CD14-positive monocyte (primary cell): ENCODE measurements around the gene ADTRP. TPM values are rescaled to one million over a fixed set of nuclear protein-coding genes. Genes with fewer than 3 reads are reported as not detected.

ENCODE experiments used
- DNase-seq, 3 donors: peaks; one replicate each; pipeline ENCODE4 v3.0.0-alpha.2; 2011 to 2022
- H2AFZ ChIP-seq: 2 replicates; pipeline ENCODE4 v1.6.0; 2012; ENCODE audit warnings: mild to moderate bottlenecking, low read depth, low read length, inconsistent platforms; ENCODE audit not compliant: insufficient read depth, poor library complexity, severe bottlenecking
- H3K27ac ChIP-seq, 2 donors: 1 replicate in 1 of 2; 2 replicates in 1 of 2; pipeline ENCODE4 v1.5.1; 2012 to 2013; ENCODE audit warnings: low read length in 2 of 2, control low read depth in 1 of 2, inconsistent platforms in 1 of 2, low read depth in 1 of 2, mild to moderate bottlenecking in 1 of 2
- H3K27me3 ChIP-seq, 2 donors: one replicate each; pipeline versions ENCODE4 v1.6.0 to v1.6.1; 2011 to 2013; ENCODE audit warnings: low read length in 2 of 2; ENCODE audit not compliant: control insufficient read depth in 2 of 2, insufficient read depth in 2 of 2
- H3K36me3 ChIP-seq, 2 donors: replicated peaks in 1 of 2; 1 replicate in 1 of 2; 2 replicates in 1 of 2; pipeline versions ENCODE4 v1.5.1 to v1.6.1; 2012 to 2013; ENCODE audit warnings: low read length in 2 of 2, control low read depth in 1 of 2, inconsistent platforms in 1 of 2, mild to moderate bottlenecking in 1 of 2; ENCODE audit not compliant: insufficient read depth in 2 of 2, control insufficient read depth in 1 of 2
- H3K4me1 ChIP-seq, 2 donors: 1 replicate in 1 of 2; 2 replicates in 1 of 2; pipeline versions ENCODE4 v1.5.1 to v1.6.1; 2012 to 2013; ENCODE audit warnings: low read length in 2 of 2, control low read depth in 1 of 2, inconsistent platforms in 1 of 2, mild to moderate bottlenecking in 1 of 2, moderate library complexity in 1 of 2; ENCODE audit not compliant: insufficient read depth in 2 of 2, control insufficient read depth in 1 of 2
- H3K4me2 ChIP-seq: replicated peaks from 2 replicates; pipeline ENCODE3; 2012; ENCODE audit warnings: low read length, moderate library complexity, mild to moderate bottlenecking; ENCODE audit not compliant: poor library complexity, severe bottlenecking; ENCODE audit errors: extremely low read depth
- H3K4me3 ChIP-seq, 3 experiments: fragments of 200-600 bp in 1 of 3; sonication (generic) in 1 of 3; replicated peaks in 1 of 3; 1 replicate in 2 of 3; 2 replicates in 1 of 3; pipeline ENCODE4 v1.5.1; 2011 to 2013; ENCODE audit warnings: low read length in 3 of 3, mild to moderate bottlenecking in 3 of 3, control low read depth in 2 of 3, low read depth in 2 of 3, inconsistent platforms in 1 of 3, moderate library complexity in 1 of 3
- H3K79me2 ChIP-seq: 2 replicates; pipeline ENCODE4 v1.6.0; 2012; ENCODE audit warnings: mild to moderate bottlenecking, control low read depth, inconsistent platforms, low read length, moderate library complexity; ENCODE audit not compliant: insufficient read depth
- H3K9ac ChIP-seq: 2 replicates; pipeline ENCODE4 v1.6.0; 2017; ENCODE audit warnings: low read length, mild to moderate bottlenecking; ENCODE audit not compliant: insufficient read depth, poor library complexity, severe bottlenecking
- H3K9me3 ChIP-seq, 2 donors: replicated peaks in 1 of 2; 1 replicate in 1 of 2; 2 replicates in 1 of 2; pipeline versions ENCODE4 v1.5.1 to v1.6.1; 2012 to 2013; ENCODE audit warnings: low read length in 2 of 2, control low read depth in 1 of 2; ENCODE audit not compliant: control insufficient read depth in 1 of 2, insufficient read depth in 1 of 2
- H4K20me1 ChIP-seq: 2 replicates; pipeline ENCODE4 v1.6.0; 2012; ENCODE audit warnings: mild to moderate bottlenecking, low read length, control low read depth, moderate library complexity; ENCODE audit not compliant: insufficient read depth
- H3K27ac Mint-ChIP-seq, 7 donors: one replicate each; pipeline ENCODE4 v1.8.0; 2020; ENCODE audit warnings: mild to moderate bottlenecking in 7 of 7, mixed read lengths in 7 of 7, moderate library complexity in 6 of 7, inconsistent platforms in 2 of 7
- H3K27me3 Mint-ChIP-seq, 3 donors: one replicate each; pipeline ENCODE4 v1.8.0; 2021 to 2022; ENCODE audit warnings: low read depth in 3 of 3, mild to moderate bottlenecking in 3 of 3, mixed read lengths in 3 of 3, moderate library complexity in 3 of 3, inconsistent platforms in 1 of 3
- H3K36me3 Mint-ChIP-seq, 2 donors: one replicate each; pipeline ENCODE4 v1.8.0; 2020; ENCODE audit warnings: mixed read lengths in 2 of 2, inconsistent platforms in 1 of 2, mild to moderate bottlenecking in 1 of 2
- H3K4me1 Mint-ChIP-seq: one replicate; pipeline ENCODE4 v1.8.0; 2020; ENCODE audit warnings: mild to moderate bottlenecking, mixed read lengths
- H3K4me3 Mint-ChIP-seq, 2 donors: one replicate each; pipeline ENCODE4 v1.8.0; 2020; ENCODE audit warnings: mild to moderate bottlenecking in 2 of 2, mixed read lengths in 2 of 2, moderate library complexity in 1 of 2
- H3K9me3 Mint-ChIP-seq, 7 donors: one replicate each; pipeline ENCODE4 v1.8.0; 2020 to 2022; ENCODE audit warnings: mixed read lengths in 7 of 7, mild to moderate bottlenecking in 6 of 7, moderate library complexity in 6 of 7, inconsistent platforms in 2 of 7
- CTCF ChIP-seq: fragments of 200-600 bp; IDR thresholded peaks from one replicate; pipeline ENCODE4 v1.8.0; 2022; ENCODE audit warnings: antibody characterized with exemption, mild to moderate bottlenecking
- WGBS: methylation state at CpG from one replicate; pipeline ENCODE4 v1.1.5; 2013; ENCODE audit warnings: missing lambda C conversion rate; ENCODE audit not compliant: insufficient coverage; 5-methylcytosine and 5-hydroxymethylcytosine counted together
- intact Hi-C, 2 donors: fragments of 100-400 bp; cut with micrococcal nuclease; formaldehyde crosslinking; loops; one replicate each; pipeline versions ENCODE4 v1.15.0 to v1.15.1; 2023
- polyA plus RNA-seq, 3 donors: library from polyadenylated mRNA; depleted of rRNA in 1 of 3; unstranded in 2 of 3; stranded (reverse) in 1 of 3; fragments of 300-500 nt in 2 of 3; fragments of >200 nt in 1 of 3; fragmentation: Illumina TruSeq in 2 of 3; gene quantifications; 1 replicate in 2 of 3; 2 replicates in 1 of 3; pipeline ENCODE4 v1.2.3, GENCODE V29; 2012 to 2021

ADTRP gene
- polyA plus RNA-seq, 3 donors, result 0.04 to 0.20 TPM; not detected in 1

GRCh38 chr6:11702500-11703130, 76.0 kb downstream of the ADTRP start:
- Histone ChIP-seq H3K4me1 (peaks cover 7 to 11% of the 10 kb centered on the region in 2 donors), H3K4me3 (no peak overlapping the region), H3K36me3 (no peaks in the 10 kb centered on the region), H3K9me3 (no peaks in the 10 kb centered on the region), H3K4me2 (no peak overlapping the region), H3K9ac (no peak overlapping the region), H3K27me3 (no peaks in the 10 kb centered on the region), H3K79me2 (no peaks in the 10 kb centered on the region), H2AFZ (no peak overlapping the region), H4K20me1 (no peaks in the 10 kb centered on the region), H3K27ac (no peak overlapping the region)
- no peaks in the 10 kb centered on the region for H3K36me3 Mint-ChIP-seq
- H3K27me3 Mint-ChIP-seq, result peaks cover 0 to 2% (median 0%) of the 10 kb centered on the region in 3 donors
- H3K27ac Mint-ChIP-seq, result peak overlapping the region in 6 of 7 donors; percentile 7 to 78 (median 53)
- peaks cover 17% of the 10 kb centered on the region for H3K4me1 Mint-ChIP-seq
- peak in 2 of 3 donors; percentile 24 to 64 for DNase-seq
- WGBS, result 66% methylated on average over 4 of the region's 5 CpGs
- TF ChIP-seq CTCF, result no peak
- no peak overlapping the region for H3K4me3 Mint-ChIP-seq
- H3K9me3 Mint-ChIP-seq, result peaks cover 0 to 5% (median 0%) of the 10 kb centered on the region in 7 donors
- intact Hi-C loops, result loop anchor here in 1 of 2 donors (5.0 kb wide), 1 partner anchor 40 kb away; no protein-coding TSS in a partner anchor

- H3K9ac ChIP-seq, result no peak overlapping the region
- DNase-seq, result peak in 2 of 3 donors; percentile 55 to 89
- no peaks in the 10 kb centered on the region for H3K36me3 ChIP-seq
- Mint-ChIP-seq H3K4me3 (no peak overlapping the region), H3K4me1 (peaks cover 17% of the 10 kb centered on the region), H3K9me3 (peaks cover 0 to 2% (median under 1%) of the 10 kb centered on the region in 7 donors), H3K27ac (peak overlapping the region in 4 of 7 donors; percentile 43 to 78 (median 46)), H3K36me3 (no peaks in the 10 kb centered on the region), H3K27me3 (peaks cover 0 to 2% (median 0%) of the 10 kb centered on the region in 3 donors)
- H3K27me3 ChIP-seq, result no peaks in the 10 kb centered on the region
- H3K4me2 ChIP-seq, result no peak overlapping the region
- H3K27ac ChIP-seq, result no peak overlapping the region
- no peaks in the 10 kb centered on the region for H3K9me3 ChIP-seq
- H2AFZ ChIP-seq, result no peak overlapping the region
- no peak for TF ChIP-seq CTCF
- H3K79me2 ChIP-seq, result no peaks in the 10 kb centered on the region
- H3K4me3 ChIP-seq, result no peak overlapping the region
- H3K4me1 ChIP-seq, result peaks cover 7 to 11% of the 10 kb centered on the region in 2 donors
- no peaks in the 10 kb centered on the region for H4K20me1 ChIP-seq
- intact Hi-C loops, result loop anchor here in 1 of 2 donors (5.0 kb wide), 1 partner anchor 40 kb away; no protein-coding TSS in a partner anchor
- 82% methylated on average over 2 of the region's 4 CpGs for WGBS
Observed at GRCh38 chr6:11702089-11702488, 76.5 kb downstream of the ADTRP start.
